GM12878 (cell line): ENCODE data around the gene CAPN10. TPM values are rescaled to one million over a fixed set of nuclear protein-coding genes. Genes with fewer than 3 reads are reported as not detected.

Source experiments
- ATAC-seq: fragments of 200-7000 bp; cut with Tn5 transposase; 3 replicates; pipeline ENCODE4 v1.9.1; 2020; ENCODE audit warnings: mild to moderate bottlenecking, moderate library complexity
- BruUV-seq: library from RNA; stranded (reverse); fragments of 400-500 nt; replicated peaks from 2 replicates; lab custom pipeline; 2021; lab: Mats Ljungman, UMichigan
- CTCF ChIA-PET: fragments of 300-600 bp; sonication (Branson Sonifier 250); formaldehyde crosslinking; extraction: SDS; loops from one replicate; lab custom pipeline; 2021; ENCODE audit warnings: inconsistent platforms; lab: Yijun Ruan, JAX
- POLR2A ChIA-PET: fragments of 350-600 bp; formaldehyde crosslinking; extraction: SDS; loops from one replicate; lab custom pipeline; 2021; ENCODE audit warnings: inconsistent platforms; lab: Charles Lee
- RAD21 ChIA-PET: fragments of 300-600 bp; sonication (Branson Sonifier 250); formaldehyde crosslinking; loops from one replicate; lab custom pipeline; 2023; ENCODE audit warnings: antibody characterized with exemption; ENCODE audit not compliant: unreplicated experiment; lab: Charles Lee
- SMC1A ChIA-PET: fragments of 300-600 bp; sonication (Branson Sonifier 250); formaldehyde crosslinking; loops from one replicate; lab custom pipeline; 2023; ENCODE audit not compliant: unreplicated experiment, uncharacterized antibody; lab: Charles Lee
- DNase-seq: peaks from one replicate; pipeline ENCODE4 v3.0.0-alpha.2; 2011; ENCODE audit warnings: low read depth, low spot score
- FAIRE-seq: peaks from 3 replicates; lab custom pipeline; 2011; peaks lifted over from hg19 to GRCh38; lab: Jason Lieb, UNC
- H2AFZ ChIP-seq: 2 replicates; pipeline ENCODE4 v1.6.0; 2011; ENCODE audit warnings: low read depth, low read length, control low read depth; ENCODE audit not compliant: control insufficient read depth
- H3K27ac ChIP-seq: 2 replicates; pipeline ENCODE4 v1.5.1; 2011; ENCODE audit warnings: control low read depth; ENCODE audit not compliant: control insufficient read depth, insufficient read depth
- H3K27me3 ChIP-seq, 2 experiments: replicated peaks in 1 of 2; 2 replicates each; pipeline versions ENCODE4 v1.6.0 to v1.6.1; 2011; ENCODE audit warnings: low read length in 1 of 2; ENCODE audit not compliant: control insufficient read depth in 2 of 2, insufficient read depth in 2 of 2
- H3K36me3 ChIP-seq, 2 experiments: 2 replicates each; pipeline ENCODE4 v1.5.1; 2011; ENCODE audit warnings: low read length in 1 of 2; ENCODE audit not compliant: control insufficient read depth in 2 of 2, insufficient read depth in 2 of 2
- H3K4me1 ChIP-seq: 2 replicates; pipeline ENCODE4 v1.6.1; 2011; ENCODE audit warnings: mild to moderate bottlenecking, low read length, moderate library complexity, mixed read lengths; ENCODE audit not compliant: control insufficient read depth, insufficient read depth
- H3K4me2 ChIP-seq: 2 replicates; pipeline ENCODE4 v1.6.0; 2011; ENCODE audit warnings: control low read depth; ENCODE audit not compliant: control insufficient read depth, insufficient read depth
- H3K4me3 ChIP-seq: fragments of 200-600 bp; sonication (generic); 2 replicates; pipeline ENCODE4 v1.5.1; 2016
- H3K79me2 ChIP-seq: 2 replicates; pipeline ENCODE4 v1.6.0; 2011; ENCODE audit warnings: low read length; ENCODE audit not compliant: control insufficient read depth, insufficient read depth
- H3K9ac ChIP-seq: 2 replicates; pipeline ENCODE4 v1.8.0; 2011; ENCODE audit warnings: low read length, control low read depth, mixed read lengths; ENCODE audit not compliant: control insufficient read depth, insufficient read depth
- H3K9me3 ChIP-seq: replicated peaks from 3 replicates; pipeline ENCODE4 v1.5.1; 2011; ENCODE audit warnings: mild to moderate bottlenecking, low read length; ENCODE audit not compliant: control insufficient read depth, insufficient read depth
- H4K20me1 ChIP-seq: 2 replicates; pipeline ENCODE4 v1.6.0; 2011; ENCODE audit not compliant: control insufficient read depth, insufficient read depth
- ASH2L ChIP-seq: fragments of 300-600, 200-600 bp; sonication (generic); IDR thresholded peaks from 2 replicates; pipeline ENCODE4 v1.6.1; 2017; ENCODE audit warnings: low read depth, mild to moderate bottlenecking, borderline replicate concordance
- ATF3 ChIP-seq: IDR thresholded peaks from 2 replicates; pipeline ENCODE4 v1.6.1; 2011; ENCODE audit warnings: low read depth, mild to moderate bottlenecking, low read length, moderate library complexity, borderline replicate concordance; ENCODE audit errors: extremely low read depth
- CEBPB ChIP-seq, 2 experiments: fragments of 150-350 bp in 1 of 2; IDR thresholded peaks; 2 replicates each; pipeline ENCODE4 v1.6.1; 2012 to 2014; ENCODE audit warnings: low read depth in 2 of 2, low read length in 2 of 2, borderline replicate concordance in 1 of 2, inconsistent platforms in 1 of 2
- CHD1 ChIP-seq: IDR thresholded peaks from 2 replicates; pipeline ENCODE4 v1.6.1; 2012; ENCODE audit warnings: low read depth, low read length, improper control_type of control experiment
- CHD4 ChIP-seq: fragments of 200-600 bp; sonication (generic); IDR thresholded peaks from 2 replicates; pipeline ENCODE4 v1.6.1; 2016; ENCODE audit warnings: mild to moderate bottlenecking
- FOXK2 ChIP-seq: fragments of 450-650 bp; IDR thresholded peaks from 2 replicates; pipeline ENCODE4 v1.6.1; 2017; ENCODE audit warnings: mild to moderate bottlenecking, moderate library complexity
- GATAD2B ChIP-seq: fragments of 450-650 bp; conservative IDR thresholded peaks from 2 replicates; pipeline ENCODE4 v1.6.1; 2017; ENCODE audit warnings: low read depth, mild to moderate bottlenecking, moderate library complexity
- NBN ChIP-seq: fragments of 450-650 bp; IDR thresholded peaks from 2 replicates; pipeline ENCODE4 v1.6.1; 2016
- NFYB ChIP-seq: IDR thresholded peaks from 2 replicates; pipeline ENCODE4 v1.6.1; 2011; ENCODE audit warnings: low read depth, mild to moderate bottlenecking, low read length, improper control_type of control experiment, moderate library complexity; ENCODE audit not compliant: insufficient read depth
- NR2C2 ChIP-seq: IDR thresholded peaks from 2 replicates; pipeline ENCODE4 v1.6.1; 2011; ENCODE audit warnings: borderline replicate concordance, low read depth; ENCODE audit not compliant: control insufficient read depth, insufficient read length
- NR2F1 ChIP-seq: fragments of 450-650 bp; conservative IDR thresholded peaks from 2 replicates; pipeline ENCODE4 v1.6.1; 2017; ENCODE audit warnings: mild to moderate bottlenecking
- PAX5 ChIP-seq: IDR thresholded peaks from 2 replicates; pipeline ENCODE4 v1.6.1; 2011; ENCODE audit warnings: low read depth, low read length, borderline replicate concordance
- SIX5 ChIP-seq: IDR thresholded peaks from 2 replicates; pipeline ENCODE4 v1.6.1; 2011; ENCODE audit warnings: mild to moderate bottlenecking, low read depth, low read length, moderate library complexity; ENCODE audit not compliant: severe bottlenecking
- SPI1 ChIP-seq: IDR thresholded peaks from 2 replicates; pipeline ENCODE4 v1.6.1; 2011; ENCODE audit warnings: low read depth, mild to moderate bottlenecking, low read length, moderate library complexity, borderline replicate concordance; ENCODE audit not compliant: insufficient read depth
- ZNF207 ChIP-seq: fragments of 450-650 bp; IDR thresholded peaks from 2 replicates; pipeline ENCODE4 v1.6.1; 2014; ENCODE audit warnings: antibody characterized with exemption, mild to moderate bottlenecking, borderline replicate concordance
- WGBS: methylation state at CpG from one replicate; pipeline ENCODE4 v1.1.6; 2016; ENCODE audit warnings: low lambda C conversion rate; ENCODE audit not compliant: insufficient replicate concordance, insufficient coverage; ENCODE audit errors: missing lambda C conversion rate; 5-methylcytosine and 5-hydroxymethylcytosine counted together
- in situ Hi-C: fragments of 300-500 bp; cut with MboI; formaldehyde crosslinking; loops from 9 replicates; pipeline ENCODE4 v1.14.3; 2018; ENCODE audit warnings: mixed read lengths
- intact Hi-C: fragments of 100-400 bp; cut with micrococcal nuclease; formaldehyde crosslinking; loops from one replicate; pipeline ENCODE4 v1.14.2; 2022; ENCODE audit not compliant: unreplicated experiment
- polyA plus RNA-seq, 11 experiments: library from polyadenylated mRNA; depleted of rRNA in 4 of 11; unstranded in 6 of 11; stranded (reverse) in 5 of 11; fragments of >200 nt; fragmentation: Nextera tagmentation in 4 of 11; fragmentation: Illumina TruSeq in 1 of 11; extraction: Ambion mirVana in 4 of 11; extraction: Trizol in 1 of 11; gene quantifications; 1 replicate in 1 of 11; 2 replicates in 10 of 11; pipeline versions ENCODE4 v1.2.1 to v1.2.3, GENCODE V29; 2011 to 2016; ENCODE audit warnings: inconsistent platforms in 2 of 11, missing spikeins in 2 of 11, low read depth in 1 of 11
- total RNA-seq, 4 experiments: library from RNA; depleted of rRNA in 3 of 4; stranded (reverse); fragments of >200 nt in 3 of 4; fragmentation: Illumina TruSeq in 1 of 4; extraction: Trizol in 1 of 4; gene quantifications; 2 replicates each; pipeline versions ENCODE4 v1.2.1 to v1.2.3, GENCODE V29; 2013 to 2021

CAPN10 gene
- total and polyA plus RNA-seq, 10 of the 15 experiments (the other 5 are each of a cell fraction or from before 2014, with no cell fraction given): 0.37 to 40.6 (median 17.5) TPM

GRCh38 chr2:240638512-240639160 is 52.1 kb downstream of the CAPN10 start:
- peaks cover 2% of the 10 kb centered on the region; the same call in 1 of the 3 replicates for H3K9me3 ChIP-seq
- no peak overlapping the region for H3K9ac ChIP-seq
- no peaks in the 10 kb centered on the region for H3K27me3 ChIP-seq
- ChIA-PET POLR2A (no interaction called here), RAD21 (no interaction called here), SMC1A (no interaction called here), CTCF (no interaction called here)
- 52% methylated on average over 18 of the region's 18 CpGs for WGBS
- TF ChIP-seq ATF3 (no peak), GATAD2B (no peak), SIX5 (no peak), CHD4 (no peak), FOXK2 (no peak), CEBPB (IDR thresholded peaks at IDR 0.05; ENCODE audit: borderline replicate concordance in 1 of 2, low read depth in 2 of 2, low read length in 2 of 2) (no peak), SPI1 (no peak), PAX5 (no peak), NR2F1 (no peak), ZNF207 (no peak), NFYB (no peak), CHD1 (no peak), NBN (no peak), ASH2L (no peak), NR2C2 (no peak)
- H3K36me3 ChIP-seq: no peaks in the 10 kb centered on the region
- no peak for ATAC-seq
- H3K4me1 ChIP-seq: no peaks in the 10 kb centered on the region
- FAIRE-seq: no peak
- no TSS peak for BruUV-seq
- no peak overlapping the region for H3K4me3 ChIP-seq
- DNase-seq: no peak
- intact Hi-C loops (no loop called here), in situ Hi-C loops (no loop called here)
- H3K27ac ChIP-seq: no peak overlapping the region
- H3K79me2 ChIP-seq: no peaks in the 10 kb centered on the region
- H3K4me2 ChIP-seq: no peak overlapping the region
- no peaks in the 10 kb centered on the region for H4K20me1 ChIP-seq
- no peak overlapping the region for H2AFZ ChIP-seq
